Fibroblast of pulmonary artery (primary cell): Measurements from ENCODE around the gene CST9.

Experiments
- DNase-seq: peaks from one replicate; pipeline ENCODE4 v3.0.0-alpha.2; 2010; ENCODE audit warnings: low read depth
- H3K4me3 ChIP-seq: replicated peaks from 2 replicates; pipeline ENCODE4 v1.5.1; 2011; ENCODE audit warnings: low read depth, mild to moderate bottlenecking, control low read depth, low read length, moderate library complexity
- TF ChIP-seq, protein P1 (sequence below): IDR thresholded peaks from 2 replicates; pipeline ENCODE4 v1.5.1; 2011; ENCODE audit warnings: mild to moderate bottlenecking, control low read depth, low read length, inconsistent platforms; ENCODE audit errors: missing control alignments

The CST9 gene

DNA sequence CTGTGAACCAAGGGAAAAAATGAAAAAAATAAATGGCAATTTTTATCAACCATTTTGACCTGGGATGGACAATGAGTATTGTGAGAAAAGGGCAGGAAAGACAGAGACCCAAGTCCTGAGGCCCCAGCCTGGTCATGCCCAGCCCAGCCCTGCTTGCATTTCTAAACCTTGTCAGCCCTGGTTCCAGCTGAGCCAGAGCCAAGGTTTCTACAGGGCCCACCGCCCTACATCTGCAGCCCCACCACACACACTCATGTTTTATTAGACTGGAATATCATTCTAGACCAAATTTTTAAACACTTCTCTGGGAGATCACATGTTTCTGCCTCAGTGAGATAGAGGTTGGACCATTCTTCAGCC, 36.8 kb downstream of the CST9 start:
- no peak for DNase-seq
- H3K4me3 ChIP-seq = no peak overlapping the region
- TF ChIP-seq, protein P1, sequence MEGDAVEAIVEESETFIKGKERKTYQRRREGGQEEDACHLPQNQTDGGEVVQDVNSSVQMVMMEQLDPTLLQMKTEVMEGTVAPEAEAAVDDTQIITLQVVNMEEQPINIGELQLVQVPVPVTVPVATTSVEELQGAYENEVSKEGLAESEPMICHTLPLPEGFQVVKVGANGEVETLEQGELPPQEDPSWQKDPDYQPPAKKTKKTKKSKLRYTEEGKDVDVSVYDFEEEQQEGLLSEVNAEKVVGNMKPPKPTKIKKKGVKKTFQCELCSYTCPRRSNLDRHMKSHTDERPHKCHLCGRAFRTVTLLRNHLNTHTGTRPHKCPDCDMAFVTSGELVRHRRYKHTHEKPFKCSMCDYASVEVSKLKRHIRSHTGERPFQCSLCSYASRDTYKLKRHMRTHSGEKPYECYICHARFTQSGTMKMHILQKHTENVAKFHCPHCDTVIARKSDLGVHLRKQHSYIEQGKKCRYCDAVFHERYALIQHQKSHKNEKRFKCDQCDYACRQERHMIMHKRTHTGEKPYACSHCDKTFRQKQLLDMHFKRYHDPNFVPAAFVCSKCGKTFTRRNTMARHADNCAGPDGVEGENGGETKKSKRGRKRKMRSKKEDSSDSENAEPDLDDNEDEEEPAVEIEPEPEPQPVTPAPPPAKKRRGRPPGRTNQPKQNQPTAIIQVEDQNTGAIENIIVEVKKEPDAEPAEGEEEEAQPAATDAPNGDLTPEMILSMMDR = no peak

DNA sequence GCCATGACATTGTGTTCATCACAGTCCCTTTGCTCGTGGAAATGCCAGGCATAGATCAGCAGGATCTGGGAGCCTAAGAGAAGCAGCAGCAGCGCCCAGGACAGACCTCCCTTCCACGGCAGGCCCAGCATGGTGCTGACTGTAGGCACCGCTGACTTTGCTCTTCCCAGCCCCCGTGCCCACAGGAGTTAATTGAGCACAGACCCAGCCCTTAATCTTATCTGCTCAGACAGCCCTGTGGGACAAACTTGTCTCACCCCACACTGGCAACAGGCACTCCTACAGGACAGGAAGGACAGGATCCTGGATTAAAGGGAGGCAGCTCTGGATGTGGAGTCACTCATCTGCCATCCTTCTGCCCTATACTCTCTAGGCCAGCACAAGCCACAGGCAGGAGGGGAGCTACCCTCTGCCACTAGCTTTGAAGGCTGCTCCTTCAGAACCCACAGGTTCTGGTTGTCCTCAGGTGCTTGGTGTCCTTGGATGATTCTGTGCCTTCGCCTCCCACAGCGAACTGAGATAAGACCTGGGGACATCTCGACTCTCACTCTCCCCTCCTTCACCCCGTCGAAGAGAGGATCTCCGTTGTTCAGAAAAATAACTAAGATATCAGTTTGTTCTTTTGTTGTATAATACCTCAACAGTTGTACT, 37.3 kb downstream of the CST9 start, which contains the start of gene CST9L:
TSS of gene CST9L (minus strand) at position 165 of the 651 bp plus-strand sequence. CDS start at position 131, 34 bp downstream.
- H3K4me3 ChIP-seq = no peak within 1 kb of the TSS
- DNase-seq = no peak
- TF ChIP-seq, protein P1 = no peak

DNA sequence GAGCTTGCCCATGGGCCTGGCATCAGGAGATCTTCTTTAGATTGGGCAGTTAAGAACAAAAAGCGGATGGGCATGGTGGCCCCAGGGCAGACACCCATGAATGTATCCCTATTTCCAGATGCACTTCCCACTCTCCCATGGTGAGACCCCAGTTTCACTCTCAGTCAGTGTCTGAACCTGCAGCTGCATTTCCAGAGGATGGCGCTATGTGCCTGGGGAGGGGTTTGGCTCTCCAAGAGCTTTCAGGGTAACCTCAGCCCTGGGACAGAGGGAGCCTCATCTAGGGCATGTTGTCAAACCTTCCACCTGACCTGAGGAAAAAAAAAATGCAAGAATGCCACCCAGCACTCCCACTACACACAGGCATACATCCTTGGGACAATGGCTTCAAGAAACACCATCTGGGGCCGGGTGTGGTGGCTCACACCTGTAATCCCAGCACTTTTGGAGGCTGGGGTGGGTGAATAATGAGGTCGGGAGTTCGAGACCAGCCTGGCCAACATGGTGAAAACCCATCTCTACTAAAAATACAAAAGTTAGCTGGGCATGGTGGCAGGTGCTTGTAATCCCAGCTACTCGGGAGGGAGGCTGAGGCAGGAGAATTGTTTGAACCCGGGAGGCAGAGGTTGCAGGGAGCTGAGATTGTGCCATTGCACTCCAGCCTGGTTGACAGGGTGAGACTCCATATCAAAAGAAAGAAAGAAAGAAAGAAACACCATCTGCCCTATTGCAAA, 39.4 kb downstream of the CST9 start:
- no peak for DNase-seq
- TF ChIP-seq, protein P1 = no peak
- no peak overlapping the region for H3K4me3 ChIP-seq

DNA sequence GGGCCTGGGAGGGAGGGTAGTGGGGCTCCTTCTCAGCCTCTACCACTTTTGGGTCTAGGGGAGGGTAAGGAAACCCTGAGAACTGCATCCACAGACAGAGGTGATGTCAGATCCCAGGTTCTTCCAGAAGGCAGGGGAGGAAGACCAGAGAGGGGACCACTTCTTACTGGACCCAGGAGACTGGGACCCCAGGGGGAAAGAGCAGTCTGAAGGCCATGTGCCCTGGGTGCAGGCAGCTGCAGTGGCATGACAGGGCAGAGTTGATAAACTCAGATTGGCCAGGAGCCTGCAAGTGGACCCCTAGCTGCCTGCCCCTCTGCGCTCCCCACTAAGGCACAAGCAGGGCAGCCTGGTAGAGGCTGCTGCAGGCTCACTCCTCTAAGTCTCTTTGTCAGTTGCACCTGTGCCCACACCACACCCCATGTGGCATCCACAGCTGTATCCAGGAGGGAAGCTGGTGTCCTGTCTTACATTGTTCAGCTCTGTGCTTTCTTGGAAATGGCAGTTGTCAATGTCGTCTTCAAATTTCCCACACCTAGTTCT, 40.1 kb downstream of the CST9 start:
- DNase-seq = no peak
- H3K4me3 ChIP-seq = no peak overlapping the region
- TF ChIP-seq, protein P1 = no peak

DNA sequence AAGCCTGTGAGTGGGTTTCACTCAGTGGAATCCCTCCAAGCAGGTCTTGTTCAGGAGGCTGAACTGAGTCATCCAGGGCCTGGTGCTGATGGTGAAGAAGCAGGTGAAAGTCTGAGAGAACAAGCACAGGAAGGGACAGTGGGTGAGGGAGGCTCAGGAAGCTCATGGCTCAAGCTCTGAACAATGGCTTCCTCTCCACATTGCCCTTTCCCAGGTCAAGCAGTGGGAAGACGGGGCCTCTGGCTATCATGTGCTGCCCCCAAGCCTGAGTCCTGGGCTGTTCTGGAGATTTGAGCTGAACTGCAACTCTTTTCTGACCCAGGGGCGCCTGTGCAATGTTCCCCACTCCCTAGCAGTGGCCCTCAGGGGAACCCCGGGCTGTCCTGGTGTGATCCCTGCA, 40.8 kb downstream of the CST9 start:
- TF ChIP-seq, protein P1 = no peak
- no peak overlapping the region for H3K4me3 ChIP-seq

DNA sequence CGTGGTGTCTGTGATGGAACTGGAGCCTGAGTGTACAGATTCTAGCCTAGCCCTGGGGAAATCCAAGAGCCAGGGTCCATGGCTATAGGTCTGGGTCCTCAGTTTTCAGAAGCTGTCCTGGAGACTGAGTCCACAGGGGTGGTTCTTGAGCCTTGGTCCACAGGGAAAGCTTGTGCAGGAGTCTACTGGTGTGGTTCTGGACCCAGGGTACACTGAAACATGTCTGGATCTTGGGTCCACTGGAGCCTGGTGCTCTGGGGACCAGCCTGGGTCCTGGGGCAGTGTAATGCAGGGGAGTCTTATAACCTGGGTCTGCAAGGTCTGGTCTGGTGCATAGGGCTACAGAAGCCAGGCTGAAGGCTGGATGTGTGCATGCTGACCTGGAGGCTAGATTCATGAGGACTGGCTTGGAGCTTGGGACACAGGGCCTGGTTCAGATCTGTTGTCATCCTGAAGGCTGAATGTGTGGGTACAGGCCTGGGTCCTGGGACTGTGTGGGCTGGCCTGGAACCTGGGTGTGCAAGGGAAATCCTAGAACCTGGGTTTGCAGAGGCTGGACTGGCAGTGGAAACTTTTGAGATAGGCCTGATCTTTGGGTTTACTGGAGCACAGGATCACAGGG, 42.9 kb downstream of the CST9 start:
- TF ChIP-seq, protein P1 = no peak
- no peak overlapping the region for H3K4me3 ChIP-seq
- no peak for DNase-seq

More for the DNA sequence above, 40.8 kb downstream of the CST9 start:
- no peak for DNase-seq
